OCI-LY7 (cell line): ENCODE data around the gene CLMP. TPM values are rescaled to one million over a fixed set of nuclear protein-coding genes. Genes with fewer than 3 reads are reported as not detected.

ENCODE experiments used
- BruUV-seq: library from RNA; stranded (reverse); fragments of 400-500 nt; replicated peaks from 2 replicates; lab custom pipeline; 2021; lab: Mats Ljungman, UMichigan
- CTCF ChIA-PET: fragments of 300-600 bp; sonication (Branson Sonifier 250); formaldehyde crosslinking; loops from one replicate; lab custom pipeline; 2022; ENCODE audit warnings: antibody characterized with exemption; ENCODE audit not compliant: unreplicated experiment; lab: Charles Lee
- POLR2A ChIA-PET: fragments of 300-600 bp; sonication (Branson Sonifier 250); formaldehyde crosslinking; loops from one replicate; lab custom pipeline; 2022; ENCODE audit warnings: antibody characterized with exemption; lab: Charles Lee
- DNase-seq: peaks from one replicate; pipeline ENCODE4 v3.0.0-alpha.2; 2015; ENCODE audit warnings: low spot score
- H2AFZ ChIP-seq: fragments of 200-600 bp; sonication (generic), shearing (Covaris generic); 2 replicates; pipeline ENCODE4 v1.6.1; 2014; ENCODE audit warnings: mild to moderate bottlenecking, antibody characterized with exemption, low read length, moderate library complexity
- H3K27ac ChIP-seq: fragments of 200-600 bp; sonication (generic); 2 replicates; pipeline ENCODE4 v1.5.1; 2014; ENCODE audit warnings: mixed run types, low read depth, mild to moderate bottlenecking, moderate library complexity, low read length, inconsistent platforms; ENCODE audit not compliant: poor library complexity, severe bottlenecking
- H3K36me3 ChIP-seq: fragments of 200-600 bp; sonication (generic); 2 replicates; pipeline ENCODE4 v1.6.1; 2014; ENCODE audit warnings: mild to moderate bottlenecking, antibody characterized with exemption, low read length, moderate library complexity, mixed read lengths; ENCODE audit not compliant: insufficient read depth
- H3K4me1 ChIP-seq: fragments of 200-600 bp; sonication (generic); 2 replicates; pipeline ENCODE4 v1.5.1; 2014; ENCODE audit warnings: mild to moderate bottlenecking, low read length; ENCODE audit not compliant: insufficient read depth, poor library complexity, severe bottlenecking
- H3K4me2 ChIP-seq: fragments of 200-600 bp; sonication (generic); 2 replicates; pipeline ENCODE4 v1.6.1; 2014; ENCODE audit warnings: mild to moderate bottlenecking, low read length
- H3K4me3 ChIP-seq: fragments of 200-600 bp; sonication (generic); 2 replicates; pipeline ENCODE4 v1.5.1; 2014; ENCODE audit warnings: mild to moderate bottlenecking, low read depth, low read length; ENCODE audit not compliant: poor library complexity, severe bottlenecking
- H3K79me2 ChIP-seq: fragments of 200-600 bp; sonication (generic); 2 replicates; pipeline ENCODE4 v1.6.1; 2016; ENCODE audit warnings: low read depth, mild to moderate bottlenecking, low read length, moderate library complexity, mixed read lengths; ENCODE audit not compliant: insufficient read depth
- H3K9me2 ChIP-seq: fragments of 200-600 bp; sonication (generic); 2 replicates; pipeline ENCODE4 v1.6.1; 2016; ENCODE audit warnings: mild to moderate bottlenecking, low read length, mixed read lengths; ENCODE audit not compliant: insufficient read depth
- H3K9me3 ChIP-seq: fragments of 200-600 bp; sonication (generic); 2 replicates; pipeline ENCODE4 v1.6.1; 2014; ENCODE audit warnings: mild to moderate bottlenecking, mixed run types, low read length, mixed read lengths
- H4K20me1 ChIP-seq: fragments of 200-600 bp; sonication (generic); 2 replicates; pipeline ENCODE4 v1.6.1; 2014; ENCODE audit warnings: mild to moderate bottlenecking, antibody characterized with exemption, low read length, moderate library complexity, mixed read lengths; ENCODE audit not compliant: insufficient read depth
- EZH2phosphoT487 ChIP-seq: fragments of 200-600 bp; sonication (generic); IDR thresholded peaks from 2 replicates; pipeline ENCODE4 v1.6.1; 2018; ENCODE audit warnings: low read depth, borderline replicate concordance, mild to moderate bottlenecking, mixed run types, antibody characterized with exemption, low read length, moderate library complexity, mixed read lengths
- intact Hi-C: fragments of 100-400 bp; cut with micrococcal nuclease; formaldehyde crosslinking; loops from one replicate; pipeline ENCODE4 v1.10.0; 2022; ENCODE audit not compliant: unreplicated experiment
- total RNA-seq, 2 experiments: library from RNA; depleted of rRNA in 1 of 2; stranded (reverse); fragments of >200 nt in 1 of 2; shearing (Covaris generic) in 1 of 2; gene quantifications; 2 replicates each; pipeline ENCODE4 v1.2.3, GENCODE V29; 2014 to 2022
- TF ChIP-seq, protein P1 (sequence below): fragments of 200-600 bp; sonication (generic); conservative IDR thresholded peaks from 2 replicates; pipeline ENCODE4 v1.5.1; 2014; ENCODE audit warnings: mild to moderate bottlenecking, antibody characterized with exemption, low read length, moderate library complexity, mixed read lengths

The CLMP gene
- total RNA-seq, 2 experiments from 2014 or later: not detected

GRCh38 chr11:123076484-123076883 is 118.6 kb downstream of the CLMP start:
- intact Hi-C loops: no loop called here

DNA sequence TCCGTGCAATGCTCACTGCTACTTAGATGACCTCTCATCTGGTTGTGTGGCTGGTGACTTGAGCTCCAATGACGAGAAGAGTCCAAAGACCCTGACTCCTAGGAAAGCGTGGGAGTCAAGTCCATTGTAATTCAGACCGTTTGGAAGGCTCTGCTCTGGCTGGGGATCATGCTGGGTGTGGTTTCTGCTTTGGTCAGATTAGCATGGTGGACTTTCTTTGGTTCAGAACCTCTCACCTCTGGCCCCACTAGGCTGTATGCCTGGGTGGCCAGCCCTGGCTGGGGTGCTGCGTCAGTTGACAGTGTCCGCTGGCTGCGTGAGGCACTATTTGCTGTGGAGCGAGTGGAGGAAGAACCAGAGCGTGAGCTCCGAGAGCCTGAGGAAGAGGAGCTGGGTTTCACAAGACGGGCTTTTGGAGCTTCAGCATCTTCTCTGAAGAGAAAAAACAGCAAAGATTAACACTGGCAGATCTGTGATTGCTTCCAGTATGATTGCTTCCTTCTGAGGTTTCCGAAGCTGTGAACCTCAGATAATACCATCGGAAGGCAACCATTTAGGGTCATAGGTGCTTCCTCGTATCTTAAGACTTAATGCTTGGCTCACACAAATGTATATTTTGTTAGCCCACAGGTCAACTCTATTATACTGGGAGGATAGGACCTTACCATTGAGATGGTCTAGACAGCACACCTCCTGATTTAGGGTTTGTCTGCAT is 121.5 kb downstream of the CLMP start:
- Histone ChIP-seq H3K36me3 (no peaks in the 10 kb centered on the region), H3K9me2 (no peaks in the 10 kb centered on the region), H3K4me3 (no peak overlapping the region), H3K9me3 (no peaks in the 10 kb centered on the region), H2AFZ (no peak overlapping the region), H3K79me2 (peaks cover 4% of the 10 kb centered on the region; the same call in 1 of the 2 replicates), H3K4me2 (no peak overlapping the region), H3K4me1 (peaks cover 33% of the 10 kb centered on the region), H3K27ac (no peak overlapping the region), H4K20me1 (no peaks in the 10 kb centered on the region)
- BruUV-seq: no TSS peak
- ChIA-PET POLR2A (interaction anchor here (0.9 kb wide), 1 partner anchor 8 kb away, joined by 3 read pairs; no protein-coding TSS in a partner anchor), CTCF (no interaction called here)
- intact Hi-C loops: no loop called here
- no peak for TF ChIP-seq EZH2phosphoT487
- TF ChIP-seq, protein P1, sequence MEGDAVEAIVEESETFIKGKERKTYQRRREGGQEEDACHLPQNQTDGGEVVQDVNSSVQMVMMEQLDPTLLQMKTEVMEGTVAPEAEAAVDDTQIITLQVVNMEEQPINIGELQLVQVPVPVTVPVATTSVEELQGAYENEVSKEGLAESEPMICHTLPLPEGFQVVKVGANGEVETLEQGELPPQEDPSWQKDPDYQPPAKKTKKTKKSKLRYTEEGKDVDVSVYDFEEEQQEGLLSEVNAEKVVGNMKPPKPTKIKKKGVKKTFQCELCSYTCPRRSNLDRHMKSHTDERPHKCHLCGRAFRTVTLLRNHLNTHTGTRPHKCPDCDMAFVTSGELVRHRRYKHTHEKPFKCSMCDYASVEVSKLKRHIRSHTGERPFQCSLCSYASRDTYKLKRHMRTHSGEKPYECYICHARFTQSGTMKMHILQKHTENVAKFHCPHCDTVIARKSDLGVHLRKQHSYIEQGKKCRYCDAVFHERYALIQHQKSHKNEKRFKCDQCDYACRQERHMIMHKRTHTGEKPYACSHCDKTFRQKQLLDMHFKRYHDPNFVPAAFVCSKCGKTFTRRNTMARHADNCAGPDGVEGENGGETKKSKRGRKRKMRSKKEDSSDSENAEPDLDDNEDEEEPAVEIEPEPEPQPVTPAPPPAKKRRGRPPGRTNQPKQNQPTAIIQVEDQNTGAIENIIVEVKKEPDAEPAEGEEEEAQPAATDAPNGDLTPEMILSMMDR: no peak
- DNase-seq: no peak

More at GRCh38 chr11:123076484-123076883, 118.6 kb downstream of the CLMP start:
- H4K20me1 ChIP-seq: no peaks in the 10 kb centered on the region
- H3K79me2 ChIP-seq: no peaks in the 10 kb centered on the region
- POLR2A ChIA-PET: no interaction called here
- no peak overlapping the region for H3K4me3 ChIP-seq
- no TSS peak for BruUV-seq
- no peak for DNase-seq
- H3K9me3 ChIP-seq: no peaks in the 10 kb centered on the region
- no peak overlapping the region for H3K4me2 ChIP-seq
- no peak for TF ChIP-seq EZH2phosphoT487
- TF ChIP-seq, protein P1: no peak
- no peak overlapping the region for H3K27ac ChIP-seq
- CTCF ChIA-PET: no interaction called here
- no peaks in the 10 kb centered on the region for H3K36me3 ChIP-seq
- H3K4me1 ChIP-seq: peaks cover 5% of the 10 kb centered on the region
- no peaks in the 10 kb centered on the region for H3K9me2 ChIP-seq
- H2AFZ ChIP-seq: no peak overlapping the region

DNA sequence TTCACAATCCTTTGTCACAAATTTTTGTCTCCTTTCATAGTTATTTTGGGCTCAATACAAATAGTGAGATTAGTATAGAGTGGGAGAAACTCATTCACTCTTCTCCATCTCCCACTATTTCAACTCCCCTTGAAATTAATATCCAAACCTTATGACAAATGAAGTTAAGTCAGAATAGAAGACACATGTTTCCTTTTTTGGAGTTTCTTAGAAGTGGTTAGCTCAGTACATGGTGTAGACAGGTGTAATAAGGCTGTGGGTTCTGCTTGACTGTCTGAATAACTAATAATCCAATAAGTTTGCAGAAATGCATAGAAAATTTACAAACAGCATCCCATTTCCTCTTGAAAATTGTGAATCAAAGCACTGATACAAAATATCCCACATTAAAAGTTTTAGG is 122.3 kb downstream of the CLMP start:
- no peak for DNase-seq
- no peak for TF ChIP-seq EZH2phosphoT487
- TF ChIP-seq, protein P1: no peak
- Histone ChIP-seq H3K79me2 (peaks cover 4% of the 10 kb centered on the region; the same call in 1 of the 2 replicates), H3K4me3 (no peak overlapping the region), H3K4me2 (no peak overlapping the region), H3K9me2 (no peaks in the 10 kb centered on the region), H3K36me3 (no peaks in the 10 kb centered on the region), H4K20me1 (no peaks in the 10 kb centered on the region), H3K9me3 (no peaks in the 10 kb centered on the region), H3K27ac (no peak overlapping the region), H3K4me1 (peaks cover 35% of the 10 kb centered on the region), H2AFZ (no peak overlapping the region)
- intact Hi-C loops: no loop called here
- ChIA-PET CTCF (no interaction called here), POLR2A (interaction anchor here (0.5 to 0.9 kb wide), 2 partner anchors 8 to 42 kb away, joined by 3 to 7 read pairs; no protein-coding TSS in a partner anchor)
- BruUV-seq: no TSS peak
